Measurements from ENCODE around the gene FMNL2. TPM values are rescaled to one million over a fixed set of nuclear protein-coding genes. Genes with fewer than 3 reads are reported as not detected.

FMNL2 gene
- total and polyA plus RNA-seq, 4 donors: 1.5 to 9.3 (median 5.1) TPM

DNA sequence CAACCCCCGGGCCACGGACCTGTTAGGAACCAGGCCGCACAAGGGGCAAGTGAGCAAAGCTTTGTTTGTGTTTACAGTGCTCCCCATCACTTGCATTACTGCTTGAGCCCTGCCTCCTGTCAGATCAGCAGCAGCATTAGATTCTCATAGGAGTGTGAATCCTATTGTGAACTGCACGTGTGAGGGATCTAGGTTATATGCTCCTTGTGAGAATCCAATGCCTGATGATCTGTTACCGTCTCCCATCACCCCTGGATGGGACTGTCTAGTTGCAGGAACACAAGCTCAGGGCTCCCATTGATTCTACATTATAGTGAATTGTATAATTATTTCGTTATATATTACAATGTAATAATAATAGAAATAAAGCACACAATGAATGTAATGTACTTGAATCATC, 125.6 kb downstream of the FMNL2 start:
- DNase-seq (ENCODE audit: low spot score): no peak
- H3K36me3 ChIP-seq (ENCODE audit: control insufficient read depth in 4 of 4, insufficient read depth in 3 of 4, low read depth in 1 of 4, low read length in 3 of 4): no peaks in the 10 kb centered on the region
- no peaks in the 10 kb centered on the region for H3K4me1 ChIP-seq (ENCODE audit: control insufficient read depth in 4 of 4, insufficient read depth in 4 of 4, low read length in 3 of 4)
- no peak overlapping the region for H3K27ac ChIP-seq (ENCODE audit: low read depth in 1 of 2, low read length in 2 of 2)
- no peaks in the 10 kb centered on the region for H3K9me3 ChIP-seq (ENCODE audit: control insufficient read depth in 4 of 4, low read length in 3 of 4)
- H3K4me3 ChIP-seq (ENCODE audit: low read depth in 1 of 3, low read length in 3 of 3): no peak overlapping the region
- WGBS: 94% methylated on average over 6 of the region's 6 CpGs
- H3K9ac ChIP-seq (ENCODE audit: low read depth in 1 of 2, low read length in 2 of 2): no peak overlapping the region
- H3K27me3 ChIP-seq (ENCODE audit: control insufficient read depth in 4 of 4, insufficient read depth in 4 of 4, low read length in 3 of 4): no peaks in the 10 kb centered on the region
- TF ChIP-seq SP1 (IDR thresholded peaks at IDR 0.05) (no peak), TAF1 (conservative IDR thresholded peaks at IDR 0.05) (no peak), REST (IDR thresholded peaks at IDR 0.05) (no peak), RXRA (IDR thresholded peaks at IDR 0.05) (no peak), GABPA (IDR thresholded peaks at IDR 0.05 in 1 of 2, conservative IDR thresholded peaks at IDR 0.05 in 1 of 2) (no peak), HNF4A (conservative IDR thresholded peaks at IDR 0.05) (no peak)

GRCh38 chr2:152462120-152462519, 127.1 kb downstream of the FMNL2 start:
- TF ChIP-seq EGR1 (IDR thresholded peaks at IDR 0.05; ENCODE audit: low read depth in 2 of 2) (no peak), FOXA2 (IDR thresholded peaks at IDR 0.05) (no peak), HNF4A (conservative IDR thresholded peaks at IDR 0.05) (no peak), NR2F2 (IDR thresholded peaks at IDR 0.05) (no peak), TAF1 (conservative IDR thresholded peaks at IDR 0.05) (no peak), SP1 (IDR thresholded peaks at IDR 0.05) (no peak)
- TF ChIP-seq, protein P1, sequence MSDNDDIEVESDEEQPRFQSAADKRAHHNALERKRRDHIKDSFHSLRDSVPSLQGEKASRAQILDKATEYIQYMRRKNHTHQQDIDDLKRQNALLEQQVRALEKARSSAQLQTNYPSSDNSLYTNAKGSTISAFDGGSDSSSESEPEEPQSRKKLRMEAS (IDR thresholded peaks at IDR 0.05): no peak
- TF ChIP-seq, protein P2, sequence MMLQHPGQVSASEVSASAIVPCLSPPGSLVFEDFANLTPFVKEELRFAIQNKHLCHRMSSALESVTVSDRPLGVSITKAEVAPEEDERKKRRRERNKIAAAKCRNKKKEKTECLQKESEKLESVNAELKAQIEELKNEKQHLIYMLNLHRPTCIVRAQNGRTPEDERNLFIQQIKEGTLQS (IDR thresholded peaks at IDR 0.05): no peak
- WGBS: 93% methylated on average over 3 of the region's 3 CpGs
- Histone ChIP-seq H3K9ac (ENCODE audit: low read depth in 1 of 2, low read length in 2 of 2) (no peak overlapping the region), H3K9me3 (ENCODE audit: control insufficient read depth in 4 of 4, low read length in 3 of 4) (no peaks in the 10 kb centered on the region), H3K27ac (ENCODE audit: low read depth in 1 of 2, low read length in 2 of 2) (no peak overlapping the region), H3K4me1 (ENCODE audit: control insufficient read depth in 4 of 4, insufficient read depth in 4 of 4, low read length in 3 of 4) (no peaks in the 10 kb centered on the region), H3K4me3 (ENCODE audit: low read depth in 1 of 3, low read length in 3 of 3) (no peak overlapping the region), H3K36me3 (ENCODE audit: control insufficient read depth in 4 of 4, insufficient read depth in 3 of 4, low read depth in 1 of 4, low read length in 3 of 4) (no peaks in the 10 kb centered on the region), H3K27me3 (ENCODE audit: control insufficient read depth in 4 of 4, insufficient read depth in 4 of 4, low read length in 3 of 4) (no peaks in the 10 kb centered on the region)
- no peak for DNase-seq (ENCODE audit: low spot score)

- WGBS: 79% methylated on average over 5 of the region's 5 CpGs
- DNase-seq (ENCODE audit: low spot score): no peak
- Histone ChIP-seq H3K4me1 (ENCODE audit: control insufficient read depth in 4 of 4, insufficient read depth in 4 of 4, low read length in 3 of 4) (no peaks in the 10 kb centered on the region), H3K27me3 (ENCODE audit: control insufficient read depth in 4 of 4, insufficient read depth in 4 of 4, low read length in 3 of 4) (no peaks in the 10 kb centered on the region), H3K27ac (ENCODE audit: low read depth in 1 of 2, low read length in 2 of 2) (no peak overlapping the region), H3K9me3 (ENCODE audit: control insufficient read depth in 4 of 4, low read length in 3 of 4) (no peaks in the 10 kb centered on the region), H3K4me3 (ENCODE audit: low read depth in 1 of 3, low read length in 3 of 3) (no peak overlapping the region), H3K9ac (ENCODE audit: low read depth in 1 of 2, low read length in 2 of 2) (no peak overlapping the region), H3K36me3 (ENCODE audit: control insufficient read depth in 4 of 4, insufficient read depth in 3 of 4, low read depth in 1 of 4, low read length in 3 of 4) (no peaks in the 10 kb centered on the region)
- TF ChIP-seq YY1 (IDR thresholded peaks at IDR 0.05) (no peak), EGR1 (IDR thresholded peaks at IDR 0.05; ENCODE audit: low read depth in 2 of 2) (no peak), FOXA1 (IDR thresholded peaks at IDR 0.05) (no peak), RAD21 (IDR thresholded peaks at IDR 0.05) (no peak), FOXA2 (IDR thresholded peaks at IDR 0.05) (no peak), TAF1 (conservative IDR thresholded peaks at IDR 0.05) (no peak), SP1 (IDR thresholded peaks at IDR 0.05) (no peak), JUND (IDR thresholded peaks at IDR 0.05) (no peak), NR2F2 (IDR thresholded peaks at IDR 0.05) (no peak), HNF4A (conservative IDR thresholded peaks at IDR 0.05) (no peak)
- TF ChIP-seq, protein P3, sequence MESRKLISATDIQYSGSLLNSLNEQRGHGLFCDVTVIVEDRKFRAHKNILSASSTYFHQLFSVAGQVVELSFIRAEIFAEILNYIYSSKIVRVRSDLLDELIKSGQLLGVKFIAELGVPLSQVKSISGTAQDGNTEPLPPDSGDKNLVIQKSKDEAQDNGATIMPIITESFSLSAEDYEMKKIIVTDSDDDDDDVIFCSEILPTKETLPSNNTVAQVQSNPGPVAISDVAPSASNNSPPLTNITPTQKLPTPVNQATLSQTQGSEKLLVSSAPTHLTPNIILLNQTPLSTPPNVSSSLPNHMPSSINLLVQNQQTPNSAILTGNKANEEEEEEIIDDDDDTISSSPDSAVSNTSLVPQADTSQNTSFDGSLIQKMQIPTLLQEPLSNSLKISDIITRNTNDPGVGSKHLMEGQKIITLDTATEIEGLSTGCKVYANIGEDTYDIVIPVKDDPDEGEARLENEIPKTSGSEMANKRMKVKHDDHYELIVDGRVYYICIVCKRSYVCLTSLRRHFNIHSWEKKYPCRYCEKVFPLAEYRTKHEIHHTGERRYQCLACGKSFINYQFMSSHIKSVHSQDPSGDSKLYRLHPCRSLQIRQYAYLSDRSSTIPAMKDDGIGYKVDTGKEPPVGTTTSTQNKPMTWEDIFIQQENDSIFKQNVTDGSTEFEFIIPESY (IDR thresholded peaks at IDR 0.05): no peak
Observed at GRCh38 chr2:152462779-152463178, 127.8 kb downstream of the FMNL2 start.
